ENCODE data around the gene ST6GALNAC6.
"Not testable (repeated sequence)": the region's sequence is repeated elsewhere in the genome, so short reads cannot be mapped to it uniquely, and the experiment has no call there.

ST6GALNAC6 gene

DNA sequence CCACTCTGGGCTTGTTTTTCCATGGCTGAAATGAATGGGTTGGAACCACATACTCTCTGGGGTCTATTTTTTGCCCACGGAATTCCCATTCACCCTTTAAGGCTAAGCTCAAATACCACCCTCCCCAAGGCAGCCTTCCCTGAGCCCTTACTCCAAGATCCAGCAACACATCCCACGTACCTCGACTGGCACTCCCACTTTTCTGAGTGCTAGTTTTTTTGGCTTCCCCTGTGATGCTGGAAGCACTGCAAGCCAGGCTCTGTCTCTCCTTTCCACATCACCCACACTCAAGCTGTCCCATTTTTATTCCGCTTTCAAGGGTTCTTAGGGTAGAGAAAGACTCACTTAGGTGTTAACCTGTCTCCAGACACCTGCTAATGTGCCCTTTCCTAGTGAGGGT is 6.0 kb downstream of the ST6GALNAC6 start:
- DNase-seq (ENCODE audit: low read depth in 2 of 2), result no peak

DNA sequence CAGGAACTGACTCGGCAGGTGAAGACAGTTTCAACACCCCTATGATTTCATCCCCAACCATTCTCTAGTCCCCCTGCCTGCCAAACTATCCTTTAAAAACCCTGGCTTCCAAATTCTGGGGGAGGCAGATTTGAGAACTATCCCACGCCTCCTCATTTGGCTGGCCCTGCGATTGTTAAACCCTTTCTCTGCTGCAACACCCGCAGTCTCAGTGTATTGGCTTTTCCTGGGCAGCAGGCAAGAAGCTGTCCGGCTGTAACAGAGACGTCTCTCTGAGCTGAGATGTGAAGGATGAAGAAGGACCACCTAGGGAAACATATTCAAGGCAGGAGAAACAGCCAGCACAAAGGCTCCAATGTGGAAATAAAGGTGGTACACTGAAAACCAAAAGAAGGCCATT is 6.6 kb downstream of the ST6GALNAC6 start:
- no peak for DNase-seq (ENCODE audit: low read depth in 2 of 2)

DNA sequence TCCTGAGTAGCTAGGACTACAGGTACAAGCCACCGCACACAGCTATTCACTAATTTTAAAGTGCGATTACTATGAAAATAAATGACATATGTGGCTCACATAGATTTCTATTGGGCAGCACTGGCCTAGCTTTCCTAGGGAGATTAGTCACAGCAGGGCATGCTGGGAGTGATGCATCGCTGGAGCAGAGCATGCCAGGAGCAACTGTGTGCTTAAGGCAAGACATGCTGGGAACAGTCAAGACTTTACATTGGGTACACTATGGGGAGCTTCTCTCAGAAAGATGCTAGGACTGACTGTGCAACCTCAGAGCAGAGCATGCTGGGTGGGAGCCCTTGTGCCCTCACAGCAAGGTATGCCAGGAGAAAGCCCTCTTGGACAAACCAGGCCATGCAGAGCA is 9.3 kb downstream of the ST6GALNAC6 start:
- DNase-seq (ENCODE audit: low read depth in 2 of 2), result no peak

DNA sequence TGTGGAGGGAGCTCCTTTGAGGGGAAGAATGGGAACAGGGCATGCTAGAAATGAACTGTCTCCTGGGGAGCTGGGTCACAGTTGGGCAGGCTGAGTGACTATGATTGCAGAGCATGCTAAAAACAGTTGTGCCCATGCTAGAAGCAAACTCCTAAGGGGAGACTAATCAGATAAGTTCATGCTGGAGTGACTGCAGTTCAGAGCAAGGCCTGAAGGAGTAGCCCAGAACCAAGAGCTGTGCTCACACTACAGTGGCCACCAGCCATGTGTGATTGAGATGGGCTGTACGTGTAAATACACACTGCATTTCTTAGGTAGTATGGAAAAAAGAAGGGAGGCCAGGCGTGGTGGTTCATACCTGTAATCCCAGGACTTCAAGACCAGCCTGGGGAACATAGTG is 11.6 kb downstream of the ST6GALNAC6 start:
- no peak for DNase-seq (ENCODE audit: low read depth in 2 of 2)

DNA sequence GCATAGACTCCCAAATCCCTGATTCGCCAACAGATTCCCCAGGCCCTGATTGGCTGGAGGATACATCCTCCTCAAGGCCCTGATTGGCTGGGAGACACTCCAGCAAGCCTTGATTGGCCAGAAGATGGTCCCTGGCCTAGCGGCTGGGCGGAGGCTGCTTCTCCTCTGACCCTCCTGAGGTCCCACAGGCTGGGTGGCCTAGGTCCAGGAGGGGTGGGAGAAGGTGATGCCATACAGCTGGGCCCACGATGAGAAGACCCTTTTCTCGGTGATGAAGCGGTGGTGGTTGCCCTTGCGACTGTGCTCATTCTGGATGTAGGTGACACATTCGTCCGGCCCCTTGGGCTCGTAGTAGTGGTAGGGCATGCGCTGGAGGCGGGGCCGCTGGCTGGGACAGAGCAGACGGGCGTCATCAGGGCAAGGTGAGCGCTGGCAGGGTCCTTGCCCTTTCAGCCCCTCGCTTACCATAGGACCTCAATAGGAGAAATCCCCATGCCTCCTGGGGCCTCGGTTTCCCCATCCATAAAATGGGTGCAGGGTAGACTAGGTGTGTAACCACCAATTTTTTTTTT is 12.9 kb downstream of the ST6GALNAC6 start:
- DNase-seq (ENCODE audit: low read depth in 2 of 2), result no peak

DNA sequence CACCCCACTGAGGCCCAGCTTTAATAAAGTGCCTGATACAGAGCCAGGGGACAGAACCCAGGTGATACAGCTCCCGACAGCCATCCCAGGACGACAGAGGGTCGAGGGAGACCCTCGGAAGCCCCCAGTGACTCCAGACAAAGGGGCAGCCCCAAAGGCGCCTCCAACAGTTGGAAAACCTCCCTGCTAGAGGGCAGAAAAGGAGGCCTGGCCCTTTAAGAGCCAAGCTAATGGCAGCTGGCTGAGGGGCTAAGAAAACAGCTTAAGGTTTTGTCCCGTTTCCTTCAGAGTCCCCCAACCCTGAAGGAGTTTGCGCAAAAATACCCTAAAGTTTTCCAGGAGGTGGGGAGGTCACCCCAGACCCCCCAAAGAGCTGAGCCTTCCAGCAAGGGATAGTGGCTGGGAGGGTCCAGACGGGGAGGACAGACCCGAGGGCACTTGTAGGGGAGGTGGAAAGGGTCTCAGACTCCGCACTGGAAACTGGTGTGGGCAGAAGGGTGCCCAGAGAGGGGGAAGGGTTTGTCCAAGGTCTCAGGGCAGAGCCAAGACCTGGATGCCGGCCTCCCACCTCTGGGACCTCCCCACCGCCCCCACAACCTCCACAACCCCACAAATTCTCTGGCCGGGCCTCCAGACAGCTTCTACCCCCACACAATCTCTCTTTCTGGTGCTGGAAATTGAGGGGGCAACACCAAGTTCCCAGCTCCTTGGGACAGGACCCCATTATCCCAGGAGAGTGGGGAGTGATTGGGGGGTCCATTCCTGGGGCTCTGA is 13.7 kb downstream of the ST6GALNAC6 start:
- DNase-seq (ENCODE audit: low read depth in 2 of 2), result no peak

DNA sequence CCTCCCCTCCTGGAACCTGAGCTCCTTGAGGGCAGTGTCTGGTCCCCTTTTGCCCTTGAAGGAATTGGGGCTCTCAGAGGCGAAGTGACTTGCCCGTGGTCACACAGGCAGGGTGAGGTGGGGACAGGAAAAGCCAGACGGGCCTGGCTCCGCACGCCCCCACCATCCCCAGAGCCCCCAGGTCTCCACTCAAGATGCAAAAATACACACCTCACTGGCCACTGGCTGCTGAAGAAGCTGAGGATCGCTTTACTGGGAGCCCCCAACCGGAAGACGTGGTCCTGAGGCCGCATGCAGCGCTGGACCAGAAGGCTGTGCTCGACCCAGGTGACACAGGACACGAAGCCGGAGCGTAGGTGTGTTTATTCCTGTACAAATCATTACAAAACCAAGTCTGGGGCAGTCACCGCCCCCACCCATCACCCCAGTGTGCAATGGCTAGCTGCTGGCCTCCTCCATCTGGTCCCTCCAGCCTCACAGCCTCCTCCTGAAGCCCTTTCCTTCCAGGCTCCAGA is 14.4 kb downstream of the ST6GALNAC6 start:
- DNase-seq (ENCODE audit: low read depth in 2 of 2), result no peak

DNA sequence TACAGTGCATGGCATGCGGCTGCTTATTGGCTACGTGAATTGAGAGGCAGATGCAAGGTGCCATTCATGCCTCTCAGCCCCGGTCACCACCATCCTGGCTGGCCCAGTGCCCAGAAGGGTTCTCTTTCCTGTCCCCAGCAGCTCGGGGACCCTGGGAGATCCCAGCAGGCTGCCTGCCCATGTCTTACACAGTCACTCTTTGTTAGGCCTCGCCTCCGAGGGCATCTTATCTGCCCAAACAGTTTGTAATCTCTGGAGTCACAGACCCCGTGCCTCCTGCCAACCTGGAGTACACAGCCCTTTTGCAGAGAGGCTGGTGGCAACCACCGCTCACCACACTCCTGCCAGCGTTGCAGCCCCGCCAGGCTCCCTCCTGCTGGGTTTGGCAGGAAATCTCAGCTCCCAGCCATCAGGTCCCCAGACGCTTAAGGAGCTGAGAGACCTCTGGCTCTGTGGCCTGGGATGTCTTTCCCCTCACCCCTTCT is 14.9 kb downstream of the ST6GALNAC6 start:
- no peak for DNase-seq (ENCODE audit: low read depth in 2 of 2)

DNA sequence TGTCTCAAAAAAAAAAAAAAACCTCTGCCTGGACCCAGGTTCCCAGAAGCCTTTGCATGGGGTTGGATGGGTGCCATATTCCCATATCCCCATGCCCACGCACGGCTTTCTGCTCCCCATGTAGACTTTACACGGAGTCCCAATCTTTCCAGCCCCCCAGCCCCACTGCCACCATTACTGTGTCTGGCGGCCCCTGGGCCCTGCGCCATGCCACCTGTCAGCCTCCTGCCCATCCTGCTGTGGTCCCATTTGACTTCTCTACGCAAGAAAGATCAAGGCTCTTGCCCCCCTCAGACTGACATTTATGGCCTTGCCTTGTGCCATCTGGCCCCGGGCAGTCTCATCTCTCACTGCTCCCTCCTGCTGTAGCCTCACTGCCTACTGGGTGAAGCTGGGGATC is 15.4 kb downstream of the ST6GALNAC6 start:
- DNase-seq (ENCODE audit: low read depth in 2 of 2), result no peak

DNA sequence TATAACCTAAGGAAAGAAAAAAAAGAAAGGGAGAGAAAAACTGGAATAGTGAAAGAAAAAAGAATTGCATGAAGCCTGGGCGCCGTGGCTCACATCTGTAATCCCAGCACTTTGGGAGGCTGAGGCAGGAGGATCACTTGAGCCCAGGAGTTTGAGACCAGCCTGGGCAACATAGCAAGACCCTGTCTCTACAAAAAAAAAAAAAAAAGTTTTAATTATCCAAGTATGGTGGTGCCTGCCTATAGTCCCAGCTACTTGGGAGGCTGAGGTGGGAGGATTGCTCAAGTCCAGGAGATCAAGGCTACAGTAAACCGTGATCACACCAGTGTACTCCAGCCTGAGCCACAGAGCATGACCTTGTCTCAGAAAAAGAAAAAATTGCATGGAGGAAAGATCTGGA is 17.7 kb downstream of the ST6GALNAC6 start:
- not testable (repeated sequence) for DNase-seq (ENCODE audit: low read depth in 2 of 2)

DNA sequence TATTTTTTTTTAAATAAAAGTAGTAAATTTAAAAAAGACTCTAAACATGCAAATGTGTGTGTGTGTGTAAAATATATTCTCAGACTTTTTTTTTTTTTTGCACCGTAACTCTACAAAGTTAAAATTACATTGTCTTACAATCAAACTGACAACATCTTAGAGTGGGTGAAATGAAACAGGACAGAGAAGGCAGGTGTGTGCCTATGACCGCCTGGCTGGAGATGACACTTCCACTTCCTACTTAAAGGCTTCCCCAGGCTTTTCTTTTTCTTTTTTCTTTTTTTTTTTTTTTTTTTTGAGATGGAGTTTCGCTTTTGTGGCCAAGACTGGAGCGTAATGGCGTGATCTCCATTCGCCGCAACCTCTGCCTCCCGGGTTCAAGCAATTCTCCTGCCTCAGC is 19.3 kb downstream of the ST6GALNAC6 start:
- DNase-seq (ENCODE audit: low read depth in 2 of 2), result no peak

DNA sequence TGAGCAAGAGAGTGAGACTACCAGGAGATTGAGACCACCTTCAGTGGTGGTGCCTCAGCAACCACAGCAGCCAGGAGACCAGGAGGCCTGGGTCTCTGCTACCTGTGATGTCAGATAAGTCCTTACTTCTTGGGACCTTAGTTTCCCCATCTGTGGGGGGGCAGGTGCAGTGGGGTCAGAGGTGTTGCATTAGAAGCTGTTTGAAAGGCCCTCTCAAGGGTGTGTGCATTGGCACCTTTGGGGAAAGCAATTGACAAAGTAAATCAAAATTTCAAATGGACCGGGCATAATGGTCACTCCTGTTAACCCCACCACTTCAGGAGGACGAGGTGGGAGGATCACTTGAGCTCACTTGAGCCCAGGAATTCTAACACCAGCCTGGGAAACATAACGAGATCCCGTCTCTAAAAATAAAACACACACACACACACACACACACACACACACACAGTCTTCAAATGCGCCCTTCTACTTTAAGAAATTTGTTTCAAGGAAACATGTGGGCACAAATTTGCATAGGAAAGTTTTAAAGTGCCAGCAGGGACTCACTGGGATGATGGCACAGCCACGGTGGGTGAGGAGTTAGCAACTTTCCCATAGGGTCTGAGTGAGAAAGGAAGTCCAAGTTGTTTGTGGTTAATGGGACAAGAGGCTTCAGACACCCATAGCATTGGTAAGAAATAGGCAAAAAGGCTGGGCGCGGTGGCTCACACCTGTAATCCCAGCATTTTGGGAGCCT is 20.6 kb downstream of the ST6GALNAC6 start:
- no peak for DNase-seq (ENCODE audit: low read depth in 2 of 2)

DNA sequence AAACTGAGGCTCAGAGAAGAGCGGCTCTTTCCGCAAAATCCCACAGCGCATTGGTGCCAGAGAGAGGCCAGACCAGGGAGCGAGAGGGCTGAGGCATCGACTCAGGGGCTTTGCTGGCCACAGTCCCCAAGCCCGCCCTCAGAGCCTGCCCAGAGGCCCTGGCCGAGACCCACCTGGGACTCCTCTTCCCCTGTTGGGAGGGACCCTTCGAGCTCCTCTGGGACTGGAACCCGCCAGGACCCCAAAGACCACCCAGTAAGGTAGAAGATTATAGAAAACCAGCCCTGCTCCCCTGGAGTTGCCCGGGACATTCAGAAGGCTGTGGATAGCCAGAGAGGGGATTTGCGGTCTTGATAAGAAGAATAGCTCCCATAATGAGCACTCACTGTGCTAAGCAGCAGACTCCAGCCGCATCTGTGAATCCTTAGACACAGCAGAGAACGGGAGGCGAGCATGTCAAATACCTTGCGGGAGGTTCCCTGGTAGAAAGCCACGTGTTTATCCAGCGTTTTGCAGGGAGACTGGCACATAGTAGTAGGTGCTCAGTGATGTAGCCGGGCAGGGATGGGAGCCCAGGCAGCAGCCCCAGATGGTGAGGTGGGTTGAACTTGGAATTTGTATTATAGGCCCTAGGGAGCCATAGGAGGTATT is 21.3 kb downstream of the ST6GALNAC6 start:
- DNase-seq (ENCODE audit: low read depth in 2 of 2), result no peak

DNA sequence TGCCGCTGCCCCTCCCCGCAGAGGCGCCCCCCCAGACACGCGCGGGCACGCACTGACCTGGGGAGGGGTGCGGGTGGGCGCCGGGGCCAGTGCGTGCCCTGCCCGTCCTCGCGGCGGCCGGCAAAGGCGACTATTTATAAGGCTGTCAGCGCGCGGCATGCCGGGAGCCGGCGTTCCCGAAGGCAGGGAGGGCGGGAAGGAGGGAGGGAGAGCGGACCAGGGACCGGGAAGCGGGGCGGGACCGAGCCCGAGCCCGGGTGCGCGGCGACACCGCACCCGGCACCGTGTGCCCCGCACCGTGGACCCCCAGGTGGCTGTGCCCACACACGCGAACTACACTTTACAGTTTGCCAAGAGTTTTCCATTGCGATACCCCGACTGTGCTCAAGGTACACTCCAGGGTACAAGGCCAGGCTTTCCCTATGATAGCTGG is 21.8 kb downstream of the ST6GALNAC6 start, which contains the start of gene AK1:
AK1 (minus strand) TSS at position 110 of the 433 bp plus-strand sequence. CDS start 3,058 bp downstream, outside the sequence.
- no peak for DNase-seq (ENCODE audit: low read depth in 2 of 2)

DNA sequence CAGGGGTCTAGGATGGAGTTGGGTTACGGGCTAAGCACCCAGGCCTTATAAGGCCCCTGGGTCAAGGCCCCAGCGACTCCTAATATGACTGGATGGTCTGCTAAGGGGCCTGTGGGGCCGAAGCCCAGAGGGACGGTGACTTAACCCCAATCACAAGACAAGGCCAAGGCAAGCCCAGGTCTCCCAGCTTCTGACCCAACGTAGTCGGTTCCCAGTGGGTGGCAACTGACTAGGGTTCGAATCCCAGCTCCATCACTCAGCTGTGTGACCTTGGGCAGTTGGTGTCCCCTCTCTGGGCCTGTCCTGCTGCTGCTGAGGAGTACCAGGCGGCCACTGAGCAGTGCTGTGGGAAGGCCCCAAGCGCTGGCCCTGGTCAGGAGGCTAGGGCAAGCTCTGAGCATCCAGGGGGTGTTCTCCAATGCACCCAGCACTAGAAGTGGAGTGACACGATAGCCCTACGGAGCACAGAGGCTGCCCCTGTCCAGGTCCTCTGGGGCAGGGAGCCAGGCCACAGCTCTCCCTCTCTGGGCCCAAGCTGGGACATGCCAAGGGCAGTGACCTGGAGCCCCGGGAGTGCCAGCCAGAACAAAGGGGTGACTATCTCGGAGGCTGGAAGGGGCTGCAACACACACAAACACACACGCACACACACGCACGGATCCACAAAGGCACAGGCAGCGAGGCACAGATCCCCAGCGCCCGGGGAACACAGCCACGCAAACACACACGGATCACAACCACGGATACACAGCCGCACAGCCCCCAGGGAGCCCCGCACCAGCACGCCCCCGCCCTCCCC is 22.4 kb downstream of the ST6GALNAC6 start:
- DNase-seq (ENCODE audit: low read depth in 2 of 2), result no peak

DNA sequence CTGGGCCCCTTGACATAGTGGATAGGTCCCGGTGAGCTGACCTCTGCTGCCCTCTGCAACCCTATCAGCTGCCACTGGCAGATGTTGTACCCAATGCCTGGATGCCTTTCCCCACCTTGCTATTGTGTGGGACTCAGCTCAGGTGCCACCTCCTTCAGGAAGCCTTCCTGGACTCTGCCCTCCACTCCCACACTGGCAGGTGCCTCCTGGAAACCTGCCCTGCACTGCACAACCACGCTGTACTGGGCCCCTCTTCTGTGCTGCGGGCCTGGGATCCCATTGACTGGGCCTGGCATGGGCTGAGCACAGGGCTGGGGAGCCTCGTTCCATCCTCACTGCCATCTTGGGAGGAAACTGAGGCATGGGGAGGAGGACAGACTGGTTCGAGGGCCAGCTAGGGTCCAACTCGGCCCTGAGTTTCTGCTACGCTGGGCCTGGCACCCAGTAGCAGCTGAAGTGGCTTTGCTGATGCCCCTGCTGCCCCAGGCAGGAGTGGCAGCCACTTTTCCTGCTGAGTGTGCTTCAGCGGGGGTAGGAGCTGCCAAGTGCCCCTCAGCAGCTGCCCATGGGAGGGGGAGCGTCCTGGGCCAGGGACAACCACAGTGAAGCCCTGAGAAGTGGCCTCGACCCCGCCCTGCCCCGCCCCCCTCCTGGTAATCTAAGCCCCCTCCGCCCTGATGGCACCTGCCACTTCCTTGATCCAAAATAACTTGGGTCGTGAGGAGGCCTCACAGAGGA is 23.2 kb downstream of the ST6GALNAC6 start:
- no peak for DNase-seq (ENCODE audit: low read depth in 2 of 2)

DNA sequence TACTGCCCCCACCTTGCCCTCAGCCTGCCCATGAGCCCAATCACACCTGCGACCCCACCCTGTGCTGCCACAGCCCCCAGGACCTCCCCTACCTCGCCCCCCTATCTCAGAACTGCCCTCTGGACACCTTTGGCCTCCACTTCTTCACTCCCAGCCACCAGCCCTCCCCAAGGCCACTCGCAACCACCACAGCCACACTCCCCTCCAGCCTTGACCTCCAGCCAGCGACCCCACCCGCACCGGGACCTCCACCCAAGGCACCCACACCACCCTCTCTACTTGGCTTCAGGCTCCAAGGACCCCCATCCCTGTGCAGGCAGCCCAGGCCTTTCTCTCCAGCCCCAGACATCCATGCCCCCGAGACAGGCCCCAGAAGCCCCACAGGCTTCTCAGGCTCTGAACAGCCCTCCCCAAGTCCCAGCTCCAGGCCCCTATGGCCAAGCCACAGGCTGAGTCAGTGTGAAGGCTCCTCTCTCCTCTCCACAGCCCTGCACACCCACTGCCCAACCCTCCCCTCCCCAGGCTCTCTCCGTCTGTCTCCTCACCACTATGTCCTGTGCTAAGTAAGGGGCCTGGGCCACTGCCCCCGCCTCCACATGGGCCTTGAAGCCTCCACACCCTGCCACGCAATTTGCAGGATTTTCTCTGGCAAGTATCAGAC is 24.0 kb downstream of the ST6GALNAC6 start:
- DNase-seq (ENCODE audit: low read depth in 2 of 2), result no peak

DNA sequence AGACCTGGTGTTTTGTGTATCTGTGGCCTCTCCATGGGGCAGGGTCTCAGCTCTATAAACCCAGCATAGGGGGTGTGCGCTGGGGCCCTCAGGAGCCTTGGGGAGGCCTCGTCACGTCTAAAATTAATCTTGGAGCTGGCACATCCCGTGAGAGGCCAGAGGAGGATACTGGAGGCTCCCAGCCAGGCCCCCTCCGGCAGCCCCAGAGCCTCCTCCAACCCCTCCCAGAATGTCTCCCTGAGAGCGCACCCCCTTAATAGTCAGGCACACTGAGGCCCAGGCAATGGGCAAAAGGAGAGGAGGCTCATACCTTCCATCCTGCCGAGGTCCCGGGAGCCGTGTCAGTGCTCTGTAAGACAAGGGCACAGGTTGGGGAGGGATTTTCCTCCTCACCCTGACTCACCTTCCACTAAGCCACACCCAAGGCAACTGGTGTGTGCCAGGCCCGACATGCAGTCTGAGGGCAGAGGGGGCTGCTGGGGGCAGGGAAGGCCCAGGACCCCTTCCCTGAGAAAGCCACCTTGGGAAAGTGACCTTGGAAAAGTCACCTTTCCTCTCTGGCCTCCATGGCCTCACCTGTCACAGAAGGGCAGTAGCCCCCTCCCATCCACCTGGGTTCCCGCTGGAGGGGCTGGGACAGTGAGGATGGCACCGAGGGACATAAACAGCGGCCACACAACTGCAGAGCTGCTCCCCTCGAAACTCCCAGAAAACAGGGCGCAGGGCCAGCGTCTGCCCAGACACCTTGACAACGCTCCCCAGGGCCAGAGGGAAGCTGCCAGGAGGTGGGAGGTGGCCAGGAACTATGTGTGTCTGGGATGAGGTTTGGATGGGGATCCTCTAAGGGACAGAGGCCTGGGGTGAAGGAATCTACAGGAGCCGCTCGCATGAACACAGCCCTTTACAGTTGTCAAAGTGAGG is 24.8 kb downstream of the ST6GALNAC6 start:
- no peak for DNase-seq (ENCODE audit: low read depth in 2 of 2)

DNA sequence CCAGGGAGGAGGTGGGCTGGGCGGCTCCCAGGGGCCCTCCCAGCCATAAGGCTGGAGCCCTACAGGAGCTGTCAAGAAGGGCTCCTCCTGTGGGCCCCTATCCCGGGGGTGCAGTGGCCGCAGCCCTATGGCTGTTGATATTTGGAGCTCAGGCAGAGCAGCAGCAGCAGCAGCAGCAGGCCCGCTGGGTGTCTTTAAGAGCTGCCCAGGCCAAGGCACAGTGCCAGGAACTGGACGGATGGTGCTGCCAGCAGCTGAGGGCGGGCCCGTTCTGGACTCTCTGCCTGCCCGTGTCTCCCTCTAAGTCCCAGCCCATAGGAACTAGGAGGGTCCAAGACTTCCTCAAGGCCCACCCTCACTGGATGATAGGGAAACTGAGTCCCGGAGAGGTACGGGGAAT is 25.5 kb downstream of the ST6GALNAC6 start:
- no peak for DNase-seq (ENCODE audit: low read depth in 2 of 2)

Data from stimulated activated CD8-positive, alpha-beta memory T cell treated with anti-CD3 and anti-CD28 coated beads, Interleukin-15, amount 100 ng/mL, for 48 hours (primary cell).